Stomach smooth muscle (tissue), 2 donors: ENCODE results near the gene KANSL2.

Experiments
- H3K27ac ChIP-seq: one replicate; pipeline ENCODE4 v1.7.0; 2013; ENCODE audit warnings: mild to moderate bottlenecking, low read length, inconsistent platforms
- H3K27me3 ChIP-seq, 2 donors: one replicate each; pipeline ENCODE4 v1.7.0; 2013; ENCODE audit warnings: low read length in 2 of 2; ENCODE audit not compliant: insufficient read depth in 2 of 2, control insufficient read depth in 1 of 2
- H3K36me3 ChIP-seq, 2 donors: one replicate each; pipeline ENCODE4 v1.7.0; 2013; ENCODE audit warnings: low read length in 2 of 2; ENCODE audit not compliant: control insufficient read depth in 2 of 2, insufficient read depth in 2 of 2
- H3K4me1 ChIP-seq: one replicate; pipeline ENCODE4 v1.7.0; 2013; ENCODE audit warnings: low read length; ENCODE audit not compliant: control insufficient read depth, insufficient read depth
- H3K4me3 ChIP-seq, 2 donors: one replicate each; pipeline ENCODE4 v1.7.0; 2013; ENCODE audit warnings: low read length in 2 of 2
- H3K9ac ChIP-seq, 2 donors: one replicate each; pipeline ENCODE4 v1.7.0; 2013; ENCODE audit warnings: low read length in 2 of 2, mild to moderate bottlenecking in 1 of 2
- H3K9me3 ChIP-seq, 2 donors: one replicate each; pipeline ENCODE4 v1.7.0; 2013; ENCODE audit warnings: low read length in 2 of 2; ENCODE audit not compliant: control insufficient read depth in 2 of 2
- donor health status: healthy.
- donor health status: Pancreatic carcinoma.

The KANSL2 gene

DNA sequence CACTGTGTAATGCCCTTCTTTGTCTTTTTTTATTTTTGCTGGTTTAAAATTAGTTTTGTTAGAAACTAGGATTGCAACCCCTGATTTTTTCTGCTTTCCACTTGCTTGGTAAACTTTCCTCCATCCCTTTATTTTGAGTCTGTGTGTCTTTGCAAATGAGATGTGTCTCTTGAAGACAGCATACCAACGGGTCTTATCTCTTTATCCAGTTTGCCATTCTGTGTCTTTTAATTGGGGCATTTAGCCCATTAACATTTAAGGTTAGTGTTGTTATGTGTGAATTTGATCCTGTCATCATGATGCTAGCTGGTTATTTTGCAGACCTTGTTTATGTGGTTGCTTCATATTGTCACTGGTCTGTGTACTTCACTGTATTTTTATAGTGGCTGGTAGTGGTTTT, 68.7 kb downstream of the KANSL2 start:
- Histone ChIP-seq H3K4me3 (no peak overlapping the region), H3K27me3 (peaks cover 2 to 6% of the 10 kb centered on the region in 2 donors), H3K36me3 (no peaks in the 10 kb centered on the region), H3K9ac (no peak overlapping the region), H3K27ac (no peak overlapping the region), H3K9me3 (no peaks in the 10 kb centered on the region), H3K4me1 (no peaks in the 10 kb centered on the region)
